ENCODE data around the gene UVRAG.
"Not testable (repeated sequence)": the region's sequence is repeated elsewhere in the genome, so short reads cannot be mapped to it uniquely, and the experiment has no call there.

Gene UVRAG

DNA sequence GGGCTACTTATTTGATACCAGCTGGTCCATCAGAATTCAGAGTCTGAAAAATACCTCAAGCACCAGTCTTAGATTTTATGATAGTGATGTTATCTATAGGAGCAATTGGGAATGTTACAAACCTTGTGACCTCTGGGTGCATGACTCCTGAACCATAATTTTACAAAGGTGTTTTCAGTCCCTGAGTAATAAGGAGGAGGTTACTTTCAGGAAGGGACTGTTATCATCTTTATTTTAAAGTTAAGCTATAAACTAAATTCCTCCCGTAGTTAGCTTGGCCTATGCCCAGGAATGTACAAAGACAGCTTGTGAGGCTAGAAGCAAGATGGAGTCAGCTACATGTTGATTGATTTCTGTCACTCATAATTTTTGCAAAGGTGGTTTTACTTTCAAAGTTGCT, 101.9 kb downstream of the UVRAG start:
- DNase-seq (ENCODE audit: low read depth in 3 of 3), result no peak

DNA sequence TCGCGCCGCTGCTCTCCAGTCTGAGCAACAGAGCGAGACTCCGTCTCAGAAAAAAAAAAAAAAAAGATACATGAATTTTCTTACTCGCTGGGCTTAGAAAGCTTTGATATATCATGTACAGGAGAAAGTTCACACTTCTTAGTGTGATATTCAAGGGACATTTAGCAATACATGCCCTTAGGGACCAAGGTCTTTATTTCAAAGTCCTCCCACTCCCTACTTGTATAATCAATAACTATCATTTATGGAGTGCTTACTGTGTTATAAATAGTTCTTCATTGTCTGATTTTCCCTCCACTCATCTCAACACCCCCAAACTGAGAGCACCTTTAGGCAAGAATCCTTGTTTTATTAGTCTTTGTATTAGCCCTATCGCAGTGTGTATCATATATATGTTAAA, 103.3 kb downstream of the UVRAG start:
- no peak for DNase-seq (ENCODE audit: low read depth in 3 of 3)

DNA sequence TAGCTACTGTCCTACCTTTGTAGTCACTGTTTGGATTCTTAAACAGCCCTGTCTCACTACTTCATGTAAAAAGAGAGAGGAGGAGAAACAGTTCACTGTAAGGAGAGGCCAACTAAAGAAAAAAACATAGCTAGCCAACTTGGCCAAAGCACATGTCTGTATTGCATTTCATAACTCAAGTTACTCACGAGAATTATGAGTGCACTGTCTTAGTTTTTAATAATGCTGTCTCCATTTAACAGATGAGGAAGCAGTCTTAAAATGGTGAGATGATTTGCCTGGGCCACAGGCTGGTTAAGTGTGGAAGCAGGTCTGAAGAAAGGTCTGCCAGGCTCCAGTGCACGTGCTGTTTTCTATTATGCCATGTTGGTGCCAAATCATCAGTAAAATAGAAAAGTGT, 104.5 kb downstream of the UVRAG start:
- DNase-seq (ENCODE audit: low read depth in 3 of 3), result no peak

DNA sequence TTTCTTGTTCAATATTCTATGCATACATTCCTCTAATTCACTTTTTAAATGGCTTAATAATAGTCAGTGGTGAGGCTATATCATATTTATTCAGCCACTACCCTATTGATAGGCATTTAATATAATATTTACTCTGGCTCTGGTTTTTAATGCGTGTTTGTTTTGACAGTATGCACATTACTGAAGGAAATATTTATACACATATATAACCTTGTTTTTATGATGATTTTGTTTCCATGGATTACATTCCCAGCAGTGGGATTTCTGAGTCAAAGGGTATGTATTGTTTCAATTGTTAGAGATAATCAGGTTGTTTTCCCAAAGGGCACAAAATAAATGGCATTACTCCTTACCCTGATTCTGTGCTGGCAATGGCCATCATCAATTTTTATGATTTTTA, 105.8 kb downstream of the UVRAG start:
- DNase-seq (ENCODE audit: low read depth in 3 of 3), result no peak

DNA sequence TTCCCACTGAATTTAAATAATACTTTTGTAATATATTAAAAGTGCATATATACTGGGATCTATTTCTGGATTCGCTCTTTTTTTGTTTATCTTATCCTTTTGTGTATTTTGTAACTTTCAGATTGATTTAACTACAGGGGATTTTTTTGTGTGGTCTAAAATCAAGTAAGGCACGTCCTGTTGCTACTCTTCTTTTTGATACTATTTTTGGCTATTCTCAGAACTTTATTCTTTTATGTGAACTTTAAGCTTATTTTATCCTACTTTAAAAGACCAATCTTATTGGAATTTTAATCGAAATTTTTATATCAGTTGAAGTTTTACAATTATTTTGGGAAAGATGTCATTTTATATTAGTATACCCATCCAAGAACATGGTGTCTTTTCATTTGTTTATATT, 106.8 kb downstream of the UVRAG start:
- no peak for DNase-seq (ENCODE audit: low read depth in 3 of 3)

DNA sequence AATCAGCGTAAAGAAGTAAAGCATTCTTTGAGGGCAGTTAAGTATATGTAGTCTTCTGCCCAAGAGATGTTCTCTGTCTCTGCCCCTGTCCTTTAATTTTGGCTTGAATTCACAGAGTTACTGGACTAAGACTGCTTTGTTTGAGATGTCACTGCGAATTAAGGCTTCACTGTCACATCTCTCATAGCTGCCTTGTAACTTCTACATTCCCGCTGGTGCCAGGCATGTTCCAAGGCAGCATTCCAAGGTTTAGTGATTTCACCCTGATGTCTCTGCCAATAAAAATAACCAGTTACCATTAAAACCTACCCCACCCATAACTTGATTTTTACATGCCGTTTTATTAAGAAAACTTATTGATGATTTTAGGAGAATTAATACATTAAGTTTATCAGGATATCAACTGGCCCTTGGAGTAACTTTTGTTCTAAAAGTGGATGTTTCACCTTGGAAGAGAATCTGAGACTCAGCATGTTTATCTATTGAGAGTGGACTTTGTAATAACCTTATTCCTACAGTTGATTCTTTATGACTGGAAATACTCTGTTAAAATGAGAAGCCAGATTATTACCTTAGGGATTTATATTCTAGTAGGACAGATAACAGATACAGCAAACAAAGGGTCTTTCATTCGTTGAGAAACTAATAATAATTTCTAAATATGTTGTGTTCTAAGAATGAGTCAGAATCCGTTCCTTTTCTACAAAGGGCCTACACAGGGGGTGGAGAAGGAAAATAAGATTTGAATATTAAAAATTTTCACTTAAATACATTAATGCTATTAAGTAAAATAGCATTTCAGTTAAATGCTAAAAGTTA, 110.2 kb downstream of the UVRAG start:
- DNase-seq (ENCODE audit: low read depth in 3 of 3), result no peak

DNA sequence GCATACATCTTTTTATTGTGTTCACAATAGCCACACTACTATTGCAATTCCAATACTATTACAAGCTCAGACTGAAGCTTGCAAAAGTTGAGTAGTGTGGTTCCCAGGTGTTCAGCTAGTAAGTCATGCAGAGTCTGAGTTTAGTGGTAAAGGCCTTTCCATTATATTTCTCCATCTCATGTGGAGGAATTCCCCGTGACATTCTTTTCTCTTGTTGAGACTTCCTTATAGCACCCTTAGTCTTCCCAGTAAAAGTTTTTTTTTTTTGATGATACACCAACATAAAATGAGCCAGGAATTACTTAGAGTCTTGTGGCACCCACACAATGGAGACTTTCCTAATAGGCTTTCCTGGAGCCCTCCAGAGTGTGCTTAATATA, 110.8 kb downstream of the UVRAG start:
- DNase-seq (ENCODE audit: low read depth in 3 of 3), result no peak

DNA sequence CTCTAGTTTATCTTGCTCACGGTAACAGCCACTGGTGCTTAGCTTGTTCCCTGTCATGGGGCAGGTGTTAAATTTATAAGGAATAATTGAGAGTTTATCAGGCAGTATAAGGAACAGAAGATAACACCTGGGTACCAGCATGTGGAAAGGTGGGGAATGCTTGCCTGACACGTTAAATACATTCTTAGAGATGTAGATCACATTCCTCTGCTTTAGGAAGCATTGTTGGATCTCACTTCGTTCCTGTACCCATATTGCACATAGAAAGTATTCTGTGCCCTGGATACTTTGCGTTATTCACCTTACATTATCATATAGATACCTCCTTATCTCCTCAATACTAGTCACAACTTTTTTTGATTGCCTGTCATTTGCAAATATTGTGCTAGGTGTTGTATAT, 114.7 kb downstream of the UVRAG start:
- no peak for DNase-seq (ENCODE audit: low read depth in 3 of 3)

DNA sequence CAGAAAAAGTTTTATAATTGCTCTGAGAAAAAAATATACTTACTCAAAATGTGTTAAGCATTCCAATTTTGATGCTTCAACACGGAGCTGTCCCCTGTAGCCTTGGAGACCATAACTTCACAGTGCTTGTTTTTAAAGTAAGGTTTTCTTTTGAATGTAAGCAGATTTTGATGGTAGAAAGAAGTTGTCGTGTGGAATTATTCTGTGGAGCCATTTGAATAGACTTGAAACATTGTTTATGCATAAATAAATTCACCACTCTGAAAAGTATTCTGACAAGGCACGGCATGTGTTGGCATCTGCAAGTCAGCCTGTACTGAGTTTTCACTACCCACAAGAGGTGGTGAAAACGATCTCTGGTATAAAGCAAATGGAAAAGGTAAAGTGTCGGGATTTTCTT, 115.5 kb downstream of the UVRAG start:
- DNase-seq (ENCODE audit: low read depth in 3 of 3), result no peak

DNA sequence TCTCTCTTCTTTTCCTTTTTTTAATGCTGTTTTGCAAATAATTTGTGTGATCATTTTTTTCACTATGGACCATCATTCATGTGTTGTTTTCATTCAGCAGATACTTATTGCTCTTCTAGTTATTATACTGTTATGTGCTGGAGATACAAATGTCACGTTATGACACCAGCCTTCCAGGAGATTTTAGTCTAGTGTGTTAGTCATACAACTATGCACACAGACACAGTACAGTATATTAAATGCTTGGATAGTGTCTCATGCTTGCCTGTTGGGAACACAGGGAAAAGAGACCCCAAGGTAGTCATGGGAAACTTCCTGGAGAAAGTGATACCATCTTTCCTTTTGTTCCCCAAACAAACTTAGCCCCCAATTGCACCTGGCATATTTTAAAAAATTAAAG, 116.1 kb downstream of the UVRAG start:
- DNase-seq (ENCODE audit: low read depth in 3 of 3), result no peak

DNA sequence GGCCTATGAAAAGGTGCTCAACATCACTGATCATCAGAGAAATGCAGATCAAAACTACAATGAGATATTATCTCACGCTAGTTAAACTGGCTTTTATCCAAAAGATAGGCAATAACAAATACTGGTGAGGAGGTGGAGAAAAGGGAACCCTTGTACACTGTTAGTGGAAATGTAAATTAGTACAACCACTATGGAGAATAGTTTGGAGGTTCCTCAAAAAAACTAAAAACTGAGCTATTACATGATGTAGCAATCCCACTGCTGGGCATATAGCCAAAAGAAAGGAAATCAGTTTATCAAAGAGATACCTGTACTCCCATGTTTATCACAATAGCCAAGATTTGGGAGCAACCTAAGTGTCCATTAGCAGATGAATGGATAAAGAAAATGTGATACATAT, 118.7 kb downstream of the UVRAG start:
- DNase-seq (ENCODE audit: low read depth in 3 of 3), result not testable (repeated sequence)

DNA sequence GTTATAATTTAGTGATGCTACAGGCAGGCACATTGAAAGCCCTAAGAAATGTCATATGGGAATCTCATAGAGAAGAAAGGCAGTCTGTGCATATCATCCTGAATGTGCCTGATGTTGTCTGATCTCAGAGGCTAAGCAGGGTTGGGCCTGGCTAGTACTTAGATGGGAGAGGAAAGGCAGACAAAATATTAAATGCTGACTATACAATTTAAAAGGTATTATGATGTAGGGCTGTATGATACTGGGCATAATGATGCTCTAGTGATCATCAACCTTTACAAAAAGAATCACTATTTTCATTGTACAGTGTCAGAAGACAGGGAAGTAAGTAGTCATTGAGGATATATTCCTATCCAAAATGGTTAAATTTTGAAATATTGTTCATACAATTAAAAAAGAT, 119.8 kb downstream of the UVRAG start:
- DNase-seq (ENCODE audit: low read depth in 3 of 3), result no peak

DNA sequence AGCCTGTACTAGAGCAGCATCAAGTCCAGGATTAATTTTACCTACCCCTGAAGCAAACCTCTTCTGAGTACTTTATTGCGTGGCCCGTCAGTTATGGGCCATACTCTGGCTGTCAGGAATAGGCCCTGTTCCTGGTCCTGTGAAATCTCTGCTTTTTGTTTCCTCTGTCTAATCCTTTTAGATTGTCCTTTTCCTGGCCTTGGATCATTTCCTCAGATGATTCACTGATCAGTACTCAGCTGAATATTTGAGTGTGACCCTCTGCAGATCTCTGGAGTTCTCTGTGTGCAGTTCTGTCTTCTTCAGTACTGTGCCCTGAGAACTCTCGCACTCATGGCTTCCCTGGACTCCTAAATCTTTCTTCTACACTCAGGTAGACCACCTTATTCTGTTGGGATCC, 123.5 kb downstream of the UVRAG start:
- DNase-seq (ENCODE audit: low read depth in 3 of 3), result no peak

DNA sequence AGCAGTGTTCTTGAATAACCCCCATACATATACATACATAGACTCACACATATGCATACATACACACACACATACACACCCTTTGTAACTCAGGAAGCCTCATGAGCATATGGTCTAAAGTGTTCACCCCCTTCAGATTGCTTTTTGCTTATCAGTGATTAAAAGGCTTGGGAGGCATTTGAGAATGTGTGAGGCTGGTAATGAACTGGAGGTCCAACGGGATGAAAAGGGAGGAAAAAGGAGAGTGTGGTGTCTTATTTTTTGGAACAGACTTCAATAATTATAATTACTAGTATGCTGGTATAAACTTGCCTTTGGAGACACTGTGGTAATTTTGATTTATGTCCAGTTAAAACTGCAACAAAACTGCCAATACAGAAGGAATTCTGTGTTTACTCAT, 124.5 kb downstream of the UVRAG start:
- DNase-seq (ENCODE audit: low read depth in 3 of 3), result no peak

DNA sequence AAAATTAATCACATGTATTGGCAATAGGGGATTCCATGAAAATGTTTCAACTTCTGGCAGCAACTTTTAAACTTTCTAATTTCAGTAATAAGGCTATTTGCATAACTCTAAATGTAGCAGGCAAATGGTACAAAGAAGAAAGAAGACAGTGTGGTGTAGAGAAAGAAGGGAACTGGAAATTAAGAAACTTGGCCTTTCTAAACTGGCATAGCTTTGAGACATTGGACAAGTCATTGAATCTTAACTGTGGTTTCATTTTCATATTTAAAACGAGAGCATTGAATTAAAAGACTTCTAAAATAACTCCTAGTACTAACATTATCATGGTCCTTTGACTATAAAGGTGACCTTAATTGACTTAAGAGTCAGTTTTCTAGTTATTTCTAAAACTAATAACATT, 125.0 kb downstream of the UVRAG start:
- no peak for DNase-seq (ENCODE audit: low read depth in 3 of 3)

DNA sequence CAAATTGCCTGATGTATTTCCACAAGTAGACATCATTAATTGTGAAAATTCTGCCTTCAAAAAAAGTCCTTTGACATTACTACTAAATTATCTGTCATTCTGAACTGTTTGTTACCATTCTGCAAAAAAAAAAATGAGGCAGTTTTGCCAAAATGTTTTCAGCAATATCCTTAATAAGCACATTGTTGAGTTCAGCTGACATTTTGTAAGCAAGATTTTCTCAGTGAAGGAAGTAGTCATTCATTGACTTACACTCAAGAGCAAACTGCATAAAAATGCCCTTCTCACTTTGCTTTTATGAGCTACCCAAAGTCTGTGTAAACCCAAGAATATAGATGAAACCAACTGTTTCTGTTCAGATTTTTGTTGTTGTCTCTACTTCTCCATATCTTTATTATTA, 125.9 kb downstream of the UVRAG start:
- no peak for DNase-seq (ENCODE audit: low read depth in 3 of 3)

DNA sequence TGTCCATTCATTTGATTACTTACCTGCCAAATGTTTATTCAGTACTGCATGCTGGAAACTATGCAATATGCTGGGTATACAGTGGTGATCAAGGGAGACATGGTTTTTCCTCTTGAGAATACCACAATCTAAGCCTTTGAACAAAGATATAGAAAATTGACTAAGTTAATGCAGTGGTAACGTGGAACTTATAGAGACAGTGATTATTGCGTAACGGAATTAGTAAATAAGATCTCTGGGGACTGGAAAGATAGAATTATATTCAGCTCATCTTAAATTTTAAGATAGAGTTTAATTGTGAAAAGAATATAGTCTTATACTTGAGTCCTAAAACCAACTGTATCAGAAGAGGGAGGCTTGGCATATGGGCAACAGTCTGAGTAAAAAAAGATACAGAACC, 129.5 kb downstream of the UVRAG start:
- no peak for DNase-seq (ENCODE audit: low read depth in 3 of 3)

DNA sequence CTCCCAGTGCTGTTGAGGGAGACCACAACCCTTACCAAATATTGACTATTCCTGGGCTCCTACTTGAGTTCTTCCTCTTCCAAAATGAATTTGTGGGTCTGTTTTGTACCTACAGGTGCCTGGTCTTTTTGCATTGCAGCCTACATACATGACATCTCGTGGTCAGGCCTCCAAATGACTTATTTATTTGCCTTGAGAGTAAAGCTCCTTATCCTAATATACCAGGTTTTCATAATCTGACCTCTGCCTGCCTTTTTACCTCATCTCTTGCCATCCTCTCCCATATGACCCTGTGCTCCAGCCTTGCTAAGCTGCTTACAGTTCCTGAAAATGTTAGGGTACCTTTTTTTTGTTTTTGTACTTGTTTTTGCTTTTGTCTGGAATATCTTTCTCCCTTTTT, 130.4 kb downstream of the UVRAG start:
- DNase-seq (ENCODE audit: low read depth in 3 of 3), result no peak

DNA sequence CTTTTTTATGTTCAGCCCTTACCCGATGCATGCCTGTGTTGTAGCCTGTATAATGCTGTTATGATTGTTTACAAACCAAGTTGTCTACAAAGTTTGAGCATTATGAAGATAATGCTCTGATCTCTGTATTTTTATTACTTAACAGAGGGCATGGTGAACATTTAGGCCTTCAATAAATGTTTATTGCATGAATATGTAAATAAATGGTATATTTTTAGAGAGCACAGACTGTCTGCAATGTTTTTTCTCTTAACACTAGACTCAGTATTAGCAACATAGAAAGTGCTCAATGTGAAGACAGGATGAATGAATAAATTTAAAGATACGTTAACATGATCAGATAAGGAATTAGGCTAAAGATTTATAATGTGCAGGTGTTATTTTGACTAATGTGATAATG, 130.9 kb downstream of the UVRAG start:
- DNase-seq (ENCODE audit: low read depth in 3 of 3), result no peak

DNA sequence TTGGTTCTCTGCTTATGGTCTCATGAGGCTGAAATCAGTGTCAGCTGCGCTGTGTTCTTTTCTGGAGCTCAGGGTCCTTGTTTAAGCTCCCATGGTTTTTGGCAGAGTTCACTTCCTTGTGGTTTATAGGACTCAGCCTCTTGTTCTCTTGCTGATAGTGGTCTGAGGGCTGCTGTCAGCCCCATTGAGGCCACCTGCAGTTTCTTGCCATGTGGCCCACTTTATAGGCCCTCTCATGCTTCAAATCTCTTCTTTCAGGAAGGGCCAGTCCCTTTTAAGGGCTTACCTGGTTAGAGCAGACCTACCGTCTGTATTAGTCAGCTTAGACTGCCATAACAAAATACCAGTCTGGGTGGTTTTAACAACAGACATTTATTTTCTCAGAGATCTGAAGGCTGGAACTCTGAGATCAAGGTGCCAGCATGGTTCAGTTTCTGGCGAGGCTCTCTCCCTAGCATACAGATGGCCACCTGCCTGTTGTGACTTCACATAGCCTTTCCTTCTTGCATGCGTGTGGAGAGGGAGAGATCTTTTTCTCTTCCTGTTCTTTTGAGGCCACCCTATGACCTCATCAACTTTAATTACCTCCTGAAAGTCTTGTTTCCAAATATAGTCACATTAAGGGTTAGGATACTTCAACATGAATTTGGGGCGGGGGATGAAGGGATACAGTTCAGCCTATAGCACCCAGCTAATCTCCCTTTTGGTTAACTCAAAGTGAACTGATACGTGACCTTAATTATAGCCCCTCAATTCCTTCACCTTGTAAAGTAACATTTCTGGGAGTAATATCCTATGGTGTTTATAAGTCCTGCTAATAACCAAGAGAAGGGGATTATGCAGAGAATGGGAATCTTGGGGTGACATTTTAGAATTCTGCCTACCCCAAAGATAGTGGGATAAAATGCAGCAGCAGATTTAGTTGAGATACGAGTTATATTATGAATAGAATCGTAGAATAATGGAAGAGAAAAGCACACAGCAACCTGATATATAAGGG, 131.8 kb downstream of the UVRAG start:
- DNase-seq (ENCODE audit: low read depth in 3 of 3), result no peak

DNA sequence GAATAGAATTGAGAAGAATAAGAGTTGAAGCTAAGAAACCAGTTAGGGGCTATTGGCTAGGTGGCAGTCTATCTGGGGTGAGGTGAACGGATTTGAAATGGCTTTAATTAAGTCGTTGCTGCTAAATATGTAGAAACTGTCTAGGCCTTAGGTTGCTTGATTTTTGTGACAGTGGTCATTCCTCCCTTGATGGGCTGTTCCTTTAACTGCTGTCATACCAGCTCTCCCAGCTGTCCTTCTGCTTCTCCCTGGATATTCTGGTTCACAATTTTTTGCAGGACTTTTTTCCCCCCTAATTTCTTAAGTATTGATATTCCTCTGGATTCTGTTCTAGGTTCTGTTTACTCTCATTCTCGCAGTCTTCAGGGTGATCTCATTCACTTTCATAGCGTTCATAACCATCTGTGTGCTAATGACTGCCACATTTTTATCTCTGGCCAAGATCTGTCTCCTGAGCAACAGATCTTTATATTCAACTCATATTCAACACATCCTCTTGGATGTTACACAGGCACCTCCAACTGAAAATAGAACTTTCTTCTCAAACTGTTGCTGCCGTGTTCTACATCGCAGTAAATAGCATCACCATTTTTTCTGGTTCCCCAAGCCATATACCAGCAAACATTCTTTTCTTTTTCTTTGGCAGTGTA, 134.1 kb downstream of the UVRAG start:
- no peak for DNase-seq (ENCODE audit: low read depth in 3 of 3)

DNA sequence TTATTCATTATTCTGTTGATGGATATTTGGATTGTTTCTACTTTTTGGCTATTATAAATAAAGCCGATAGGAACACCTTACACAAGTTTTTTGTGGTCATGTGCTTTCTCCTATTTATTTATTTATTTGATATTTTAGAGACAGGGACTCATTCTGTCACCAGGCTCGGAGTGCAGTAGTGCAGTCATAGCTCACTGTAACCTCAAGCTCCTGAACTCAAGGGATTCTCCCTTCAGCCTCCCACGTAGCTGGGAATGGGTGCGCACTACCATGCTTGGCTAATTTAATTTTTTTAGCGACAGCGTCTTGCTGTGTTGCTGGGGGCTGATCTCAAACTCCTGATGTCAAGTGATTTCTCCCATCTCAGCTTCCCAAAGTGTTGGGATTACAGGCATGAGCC, 135.1 kb downstream of the UVRAG start:
- DNase-seq (ENCODE audit: low read depth in 3 of 3), result no peak

DNA sequence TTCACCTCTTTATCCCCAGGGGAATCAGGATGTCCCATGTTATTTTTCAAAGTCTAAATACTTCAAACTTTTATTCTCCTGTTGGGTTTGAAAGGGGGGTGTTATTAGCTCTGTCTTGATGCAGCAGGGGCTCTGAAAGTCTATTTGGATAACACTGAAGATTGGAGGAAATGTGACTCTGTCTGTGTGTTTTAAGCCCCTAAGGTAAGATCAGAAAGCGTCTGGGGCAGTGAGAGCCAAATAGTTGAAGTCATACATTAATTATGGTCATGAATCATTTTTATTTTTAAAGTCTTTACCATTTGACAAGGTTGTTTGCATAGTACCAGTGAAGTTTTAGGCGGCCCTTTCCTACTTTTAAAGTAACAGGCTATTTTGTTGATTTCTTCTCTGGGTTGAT, 139.0 kb downstream of the UVRAG start:
- no peak for DNase-seq (ENCODE audit: low read depth in 3 of 3)
